ENCODE data around the gene BRF1. TPM values are rescaled to one million over a fixed set of nuclear protein-coding genes. Genes with fewer than 3 reads are reported as not detected.

BRF1 gene
- polyA plus RNA-seq, 1 of the 3 experiments (the other 2 are of a cell fraction) = 15.7 TPM

DNA sequence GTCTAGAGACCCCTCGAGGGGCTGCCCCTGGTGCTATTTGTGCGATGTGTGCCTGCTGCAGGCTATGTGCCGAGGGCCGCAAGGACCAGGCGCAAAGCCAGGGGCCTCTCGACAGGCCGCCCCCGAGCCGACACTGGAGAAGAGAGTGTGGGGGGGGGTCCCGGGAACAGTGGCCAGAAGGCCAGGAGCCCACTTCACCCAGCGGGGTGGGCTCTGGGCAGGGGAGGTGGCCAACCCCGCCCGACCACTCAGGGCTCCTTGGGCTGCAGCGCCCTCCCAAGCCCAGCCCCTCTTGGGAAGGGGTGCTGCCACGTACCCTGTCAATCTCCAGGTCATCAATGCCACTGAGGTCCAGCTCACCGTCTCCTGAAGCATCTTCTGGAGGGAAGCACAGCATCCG, 81.0 kb downstream of the BRF1 start:
- CTCF ChIA-PET = interaction anchor here (0.7 to 1.2 kb wide), 5 partner anchors 13 to 244 kb away, joined by 3 read pairs; no protein-coding TSS in a partner anchor
- no peak overlapping the region for H2AFZ ChIP-seq (ENCODE audit: low read depth)
- H3K4me2 ChIP-seq = no peak overlapping the region
- H3K27ac ChIP-seq (ENCODE audit: low read depth in 2 of 2, low read length in 1 of 2) = peak overlapping the region in 1 of 2 experiments; percentile 93; a peak in 2 of 4 replicates
- H3K4me1 ChIP-seq (ENCODE audit: control insufficient read depth in 1 of 2, insufficient read depth in 2 of 2, low read depth in 1 of 2, low read length in 1 of 2) = peaks cover 0 to 26% of the 10 kb centered on the region in 2 experiments; a peak in 1 of 4 replicates
- DNase-seq = no peak
- H3K4me3 ChIP-seq (ENCODE audit: low read depth in 2 of 2, low read length in 1 of 2) = no peak overlapping the region
- no peaks in the 10 kb centered on the region; the same call in 1 of the 2 replicates for H3K79me2 ChIP-seq (ENCODE audit: insufficient read depth)
- H3K9ac ChIP-seq = no peak overlapping the region
- no peaks in the 10 kb centered on the region for H4K20me1 ChIP-seq (ENCODE audit: insufficient read depth)
- no peaks in the 10 kb centered on the region for H3K9me3 ChIP-seq
- POLR2A ChIA-PET = no interaction called here
- no peaks in the 10 kb centered on the region for H3K27me3 ChIP-seq (ENCODE audit: insufficient read depth)
- peaks cover 0 to 33% of the 10 kb centered on the region in 2 experiments for H3K36me3 ChIP-seq (replicated peaks in 1 of 2; ENCODE audit: control insufficient read depth in 1 of 2, insufficient read depth in 2 of 2, low read length in 1 of 2)
- WGBS (ENCODE audit: low lambda C conversion rate) = 80% methylated on average over 3 of the region's 17 CpGs
- TF ChIP-seq YY1 (IDR thresholded peaks at IDR 0.05; ENCODE audit: low read depth) = no peak
- no peak for TF ChIP-seq POLR2AphosphoS5 (IDR thresholded peaks at IDR 0.05; ENCODE audit: low read depth, low read length)
- TF ChIP-seq CTCF (IDR thresholded peaks at IDR 0.05) = no peak
- no peak for TF ChIP-seq ELF1 (IDR thresholded peaks at IDR 0.05)
- no peak for TF ChIP-seq SIN3A (IDR thresholded peaks at IDR 0.05; ENCODE audit: borderline replicate concordance, low read depth, low read length)
- TF ChIP-seq SMC3 (IDR thresholded peaks at IDR 0.05; ENCODE audit: low read depth, low read length) = no peak
- no peak for TF ChIP-seq NRF1 (IDR thresholded peaks at IDR 0.05; ENCODE audit: low read depth, low read length)
- no peak for TF ChIP-seq CHD2 (IDR thresholded peaks at IDR 0.05; ENCODE audit: low read length, partially characterized antibody)
- TF ChIP-seq MEF2A (IDR thresholded peaks at IDR 0.05; ENCODE audit: borderline replicate concordance, low read depth) = no peak
- no peak for TF ChIP-seq JUND (IDR thresholded peaks at IDR 0.05)
- TF ChIP-seq IRF3 (IDR thresholded peaks at IDR 0.05; ENCODE audit: low read depth, low read length) = no peak
- TF ChIP-seq EP300 (IDR thresholded peaks at IDR 0.05; ENCODE audit: borderline replicate concordance in 1 of 2, low read depth in 1 of 2, low read length in 1 of 2) = no peak
- TF ChIP-seq GABPA (IDR thresholded peaks at IDR 0.05; ENCODE audit: low read depth) = no peak
- TF ChIP-seq RXRA (IDR thresholded peaks at IDR 0.05; ENCODE audit: borderline replicate concordance, low read depth) = no peak
- TF ChIP-seq GATA2 (CRISPR knock-in tag; IDR thresholded peaks at IDR 0.05) = no peak
- TF ChIP-seq EZH2phosphoT487 (IDR thresholded peaks at IDR 0.05; ENCODE audit: borderline replicate concordance, low read depth) = no peak
- no peaks in the 10 kb centered on the region for H3F3A ChIP-seq (replicated peaks; ENCODE audit: insufficient read depth)
- no peaks in the 10 kb centered on the region for H3K9me2 ChIP-seq

Measured in SK-N-SH (cell line).